ENCODE results near the gene KIAA0040.

Gene KIAA0040

DNA sequence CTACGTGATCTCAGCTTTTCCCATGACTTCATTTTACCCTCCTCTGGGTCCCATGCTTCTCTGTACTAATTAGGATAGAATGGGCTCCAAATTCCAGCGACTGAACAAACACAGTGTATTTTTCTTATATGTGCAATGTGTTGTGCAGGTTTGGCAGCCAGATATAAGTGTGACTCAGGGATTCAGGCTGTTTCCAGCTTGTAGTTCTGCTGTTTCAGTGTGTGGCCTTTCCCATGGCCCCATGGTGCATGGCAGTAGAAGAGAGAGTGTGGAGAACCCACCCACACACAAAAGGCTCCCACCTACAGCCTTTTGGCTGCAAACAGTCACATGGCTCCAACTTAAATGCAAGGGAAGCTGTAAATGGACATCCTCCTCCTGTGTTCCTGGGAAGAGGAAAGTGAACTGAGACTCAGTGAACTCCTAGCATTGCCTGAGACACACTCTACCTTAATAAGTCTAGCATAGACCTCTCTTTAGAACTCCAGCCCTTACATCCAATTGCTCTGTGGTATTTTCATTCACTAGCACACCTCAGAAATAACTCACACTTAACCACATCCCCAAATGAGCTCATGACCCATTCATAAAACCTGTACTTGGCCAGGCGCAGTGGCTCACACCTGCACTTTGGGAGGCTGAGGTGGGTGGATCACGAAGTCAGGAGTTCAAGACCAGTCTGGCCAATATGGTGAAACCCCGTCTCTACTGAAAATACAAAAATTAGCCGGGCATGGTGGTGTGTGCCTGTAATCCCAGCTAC, 58.7 kb downstream of the KIAA0040 start:
- Histone ChIP-seq H3K27ac (ENCODE audit: low read depth, low read length) (no peak overlapping the region), H3K27me3 (ENCODE audit: insufficient read depth, low read length) (no peaks in the 10 kb centered on the region), H3K4me3 (ENCODE audit: low read length) (no peak overlapping the region), H3K9me3 (ENCODE audit: insufficient read depth, low read depth, low read length) (no peaks in the 10 kb centered on the region), H3K4me1 (ENCODE audit: insufficient read depth, low read length) (peaks cover 32% of the 10 kb centered on the region), H3K9ac (ENCODE audit: low read depth, low read length) (no peak overlapping the region), H3K36me3 (ENCODE audit: insufficient read depth, low read length) (no peaks in the 10 kb centered on the region)
- 93% methylated on average over 6 of the region's 6 CpGs for WGBS

DNA sequence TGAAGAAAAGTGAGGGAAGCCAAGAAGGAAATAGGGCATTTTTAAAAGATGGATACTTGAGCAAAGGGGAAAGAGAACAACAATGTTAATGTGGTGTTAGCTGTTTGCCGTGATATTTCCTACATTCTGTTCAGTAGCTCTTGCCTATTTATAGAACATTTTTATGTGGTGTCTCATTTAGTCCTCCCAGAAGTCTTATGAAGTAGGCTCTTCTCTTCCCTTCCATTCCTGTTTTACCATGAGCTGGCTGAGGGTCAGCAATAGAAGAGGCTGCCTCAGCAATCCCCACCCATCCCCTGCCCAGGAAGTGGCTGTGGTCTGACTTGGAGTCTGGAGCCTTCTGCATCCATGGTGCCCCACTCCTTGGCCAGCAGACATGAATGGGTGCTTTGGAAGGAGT, 60.1 kb downstream of the KIAA0040 start:
- H3K4me3 ChIP-seq (ENCODE audit: low read length) = no peak overlapping the region
- no peaks in the 10 kb centered on the region for H3K27me3 ChIP-seq (ENCODE audit: insufficient read depth, low read length)
- no peak overlapping the region for H3K27ac ChIP-seq (ENCODE audit: low read depth, low read length)
- H3K9ac ChIP-seq (ENCODE audit: low read depth, low read length) = no peak overlapping the region
- no peaks in the 10 kb centered on the region for H3K9me3 ChIP-seq (ENCODE audit: insufficient read depth, low read depth, low read length)
- peaks cover 34% of the 10 kb centered on the region for H3K4me1 ChIP-seq (ENCODE audit: insufficient read depth, low read length)
- WGBS = 89% methylated on average over 1 of the region's 1 CpG
- no peaks in the 10 kb centered on the region for H3K36me3 ChIP-seq (ENCODE audit: insufficient read depth, low read length)

DNA sequence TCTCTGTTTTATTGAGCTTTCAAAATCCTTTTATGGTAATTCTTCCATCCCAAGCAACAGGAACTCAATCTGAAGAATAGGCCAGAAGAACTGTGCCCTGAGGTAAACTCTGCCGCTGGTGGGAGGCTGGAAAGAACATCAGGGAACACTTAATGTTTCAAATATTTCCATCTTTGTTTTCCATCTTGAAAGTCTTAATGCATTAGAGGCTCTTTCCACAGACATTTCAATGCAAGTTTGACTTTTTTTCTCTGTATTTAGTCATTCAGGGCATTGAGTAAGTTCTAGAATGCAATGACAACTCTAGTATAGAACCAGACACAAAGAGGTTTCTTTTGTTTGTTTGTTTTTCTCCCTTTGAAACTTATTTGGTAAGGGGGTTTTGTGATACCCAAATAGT, 61.5 kb downstream of the KIAA0040 start:
- Histone ChIP-seq H3K9me3 (ENCODE audit: insufficient read depth, low read depth, low read length) (no peaks in the 10 kb centered on the region), H3K9ac (ENCODE audit: low read depth, low read length) (no peak overlapping the region), H3K27me3 (ENCODE audit: insufficient read depth, low read length) (no peaks in the 10 kb centered on the region), H3K36me3 (ENCODE audit: insufficient read depth, low read length) (no peaks in the 10 kb centered on the region), H3K27ac (ENCODE audit: low read depth, low read length) (peak overlapping the region; percentile 94), H3K4me1 (ENCODE audit: insufficient read depth, low read length) (peaks cover 34% of the 10 kb centered on the region), H3K4me3 (ENCODE audit: low read length) (no peak overlapping the region)
- WGBS = 70% methylated on average over 1 of the region's 1 CpG

DNA sequence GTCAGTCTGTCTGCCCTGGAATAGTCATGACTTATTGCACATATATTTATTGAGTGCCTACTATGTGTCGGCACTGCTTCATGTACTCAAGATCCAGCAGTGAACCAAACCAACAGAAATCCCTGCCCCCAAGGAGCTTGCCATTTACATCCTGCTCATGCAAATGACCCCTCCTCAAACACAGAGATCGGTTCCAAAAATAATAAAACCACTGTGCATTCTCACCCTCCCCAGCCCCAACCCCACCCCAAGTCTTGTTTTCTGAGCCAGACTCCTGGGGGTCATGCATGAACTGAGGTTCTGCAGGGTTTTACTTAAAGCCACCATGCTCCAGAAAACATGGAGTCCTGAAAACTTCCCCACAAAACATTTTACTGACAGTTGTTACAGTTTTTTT, 61.9 kb downstream of the KIAA0040 start:
- Histone ChIP-seq H3K4me1 (ENCODE audit: insufficient read depth, low read length) (peaks cover 34% of the 10 kb centered on the region), H3K9ac (ENCODE audit: low read depth, low read length) (peak overlapping the region; percentile 7; the same call in 1 of the 2 replicates), H3K9me3 (ENCODE audit: insufficient read depth, low read depth, low read length) (no peaks in the 10 kb centered on the region), H3K27me3 (ENCODE audit: insufficient read depth, low read length) (no peaks in the 10 kb centered on the region), H3K4me3 (ENCODE audit: low read length) (no peak overlapping the region), H3K36me3 (ENCODE audit: insufficient read depth, low read length) (no peaks in the 10 kb centered on the region), H3K27ac (ENCODE audit: low read depth, low read length) (peak overlapping the region; percentile 94)
- 78% methylated on average over 2 of the region's 2 CpGs for WGBS

DNA sequence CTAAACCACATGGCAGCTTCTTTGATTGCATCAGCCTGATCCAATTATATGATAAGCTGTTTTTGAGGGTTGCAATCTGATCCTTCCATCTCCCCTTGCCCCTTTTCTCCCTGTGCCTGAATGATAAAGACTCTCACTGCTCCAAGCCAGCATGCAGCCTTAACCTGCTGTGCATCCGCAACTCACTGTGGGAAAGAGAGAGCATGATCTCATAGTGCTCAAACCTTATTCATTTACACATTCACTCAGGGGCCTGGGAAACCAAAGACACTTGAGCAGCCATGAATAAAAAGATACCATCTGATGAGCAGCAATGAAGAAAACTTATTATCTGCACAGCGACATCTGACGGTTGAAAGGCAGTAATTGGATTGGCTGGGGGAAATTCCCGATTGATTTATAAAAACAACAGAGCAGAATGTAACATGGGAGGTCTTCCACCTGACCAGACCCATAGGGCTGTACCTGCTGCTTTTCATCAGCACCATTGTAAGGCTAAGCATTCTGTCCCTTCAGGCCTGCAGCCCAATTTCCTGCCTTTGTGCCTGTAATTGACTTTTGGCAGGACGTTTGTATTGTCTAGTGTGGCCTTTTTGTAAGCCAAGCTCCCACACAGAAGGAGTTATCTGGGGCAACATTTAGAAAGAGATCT, 62.5 kb downstream of the KIAA0040 start:
- no peaks in the 10 kb centered on the region for H3K9me3 ChIP-seq (ENCODE audit: insufficient read depth, low read depth, low read length)
- WGBS = 30% methylated on average over 5 of the region's 5 CpGs
- H3K36me3 ChIP-seq (ENCODE audit: insufficient read depth, low read length) = no peaks in the 10 kb centered on the region
- H3K27ac ChIP-seq (ENCODE audit: low read depth, low read length) = peak overlapping the region; percentile 94
- peak overlapping the region; percentile 42; the same call in 1 of the 2 replicates for H3K9ac ChIP-seq (ENCODE audit: low read depth, low read length)
- H3K4me1 ChIP-seq (ENCODE audit: insufficient read depth, low read length) = peaks cover 34% of the 10 kb centered on the region
- H3K27me3 ChIP-seq (ENCODE audit: insufficient read depth, low read length) = no peaks in the 10 kb centered on the region
- H3K4me3 ChIP-seq (ENCODE audit: low read length) = no peak overlapping the region

DNA sequence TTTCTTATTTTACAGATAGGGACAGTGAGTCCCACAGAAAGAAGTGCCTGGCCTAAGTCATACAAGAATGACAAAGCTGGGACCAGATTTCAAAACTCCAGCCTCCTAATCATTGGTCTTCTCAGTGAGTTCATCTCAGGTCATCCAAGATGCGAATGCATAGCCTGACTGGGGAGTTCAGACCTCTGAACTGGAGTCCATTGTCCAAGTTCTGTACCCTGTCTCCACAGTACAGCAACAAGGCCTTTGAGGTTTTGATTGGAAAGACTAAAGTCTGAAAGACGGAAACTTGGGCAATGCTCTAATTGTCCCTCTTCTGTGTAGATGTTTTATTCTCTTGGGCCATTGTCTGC, 63.0 kb downstream of the KIAA0040 start:
- Histone ChIP-seq H3K27ac (ENCODE audit: low read depth, low read length) (peak overlapping the region; percentile 94), H3K4me3 (ENCODE audit: low read length) (no peak overlapping the region), H3K27me3 (ENCODE audit: insufficient read depth, low read length) (no peaks in the 10 kb centered on the region), H3K36me3 (ENCODE audit: insufficient read depth, low read length) (no peaks in the 10 kb centered on the region), H3K4me1 (ENCODE audit: insufficient read depth, low read length) (peaks cover 34% of the 10 kb centered on the region), H3K9me3 (ENCODE audit: insufficient read depth, low read depth, low read length) (no peaks in the 10 kb centered on the region), H3K9ac (ENCODE audit: low read depth, low read length) (peak overlapping the region; percentile 42; the same call in 1 of the 2 replicates)
- WGBS = 80% methylated on average over 2 of the region's 2 CpGs

DNA sequence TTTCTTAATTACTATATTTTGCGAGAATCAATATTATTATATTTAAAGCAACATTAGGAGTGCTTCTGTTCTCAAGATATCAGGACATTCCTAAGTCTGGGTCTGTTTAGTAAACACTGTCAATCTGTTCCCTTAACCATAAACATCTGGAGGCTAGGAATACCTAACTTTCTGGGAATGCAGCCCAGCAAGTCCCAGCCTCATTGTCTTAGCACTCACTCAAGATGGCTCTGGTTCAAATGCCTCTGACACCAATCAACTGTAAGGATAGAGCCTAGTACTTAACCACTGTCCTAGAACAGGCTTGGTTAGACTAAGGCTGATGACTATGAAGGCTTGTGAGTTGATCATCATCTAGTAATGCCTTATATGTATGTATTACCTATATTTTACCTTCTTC, 63.4 kb downstream of the KIAA0040 start:
- Histone ChIP-seq H3K27me3 (ENCODE audit: insufficient read depth, low read length) (no peaks in the 10 kb centered on the region), H3K9me3 (ENCODE audit: insufficient read depth, low read depth, low read length) (no peaks in the 10 kb centered on the region), H3K9ac (ENCODE audit: low read depth, low read length) (0 out of 2 replicates have a peak overlapping the region, but pooled peaks have one; percentile 42), H3K4me3 (ENCODE audit: low read length) (no peak overlapping the region), H3K27ac (ENCODE audit: low read depth, low read length) (peak overlapping the region; percentile 94), H3K36me3 (ENCODE audit: insufficient read depth, low read length) (no peaks in the 10 kb centered on the region), H3K4me1 (ENCODE audit: insufficient read depth, low read length) (peaks cover 34% of the 10 kb centered on the region)
- no CpG with 5 or more reads among the region's 1 CpG for WGBS

DNA sequence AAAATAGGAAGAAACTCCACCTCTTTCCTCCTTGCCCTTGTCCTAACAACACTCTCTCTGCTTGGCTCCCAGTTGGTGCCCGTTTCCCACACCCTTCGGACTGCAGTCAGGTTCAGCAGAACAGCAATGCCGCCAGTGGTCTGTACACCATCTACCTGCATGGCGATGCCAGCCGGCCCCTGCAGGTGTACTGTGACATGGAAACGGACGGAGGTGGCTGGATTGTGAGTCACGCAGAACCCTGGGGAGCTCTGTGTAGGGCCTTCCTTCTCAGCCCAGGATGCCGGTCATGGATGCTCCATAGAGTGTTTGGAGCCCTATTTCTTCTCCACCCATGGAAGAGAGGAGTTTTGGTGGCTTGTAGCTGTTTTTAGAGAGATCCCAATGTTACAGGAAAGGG, 64.1 kb downstream of the KIAA0040 start:
- Histone ChIP-seq H3K27ac (ENCODE audit: low read depth, low read length) (no peak overlapping the region), H3K9me3 (ENCODE audit: insufficient read depth, low read depth, low read length) (no peaks in the 10 kb centered on the region), H3K27me3 (ENCODE audit: insufficient read depth, low read length) (no peaks in the 10 kb centered on the region), H3K4me1 (ENCODE audit: insufficient read depth, low read length) (peaks cover 34% of the 10 kb centered on the region), H3K9ac (ENCODE audit: low read depth, low read length) (no peak overlapping the region), H3K36me3 (ENCODE audit: insufficient read depth, low read length) (no peaks in the 10 kb centered on the region), H3K4me3 (ENCODE audit: low read length) (no peak overlapping the region)
- 89% methylated on average over 9 of the region's 9 CpGs for WGBS

DNA sequence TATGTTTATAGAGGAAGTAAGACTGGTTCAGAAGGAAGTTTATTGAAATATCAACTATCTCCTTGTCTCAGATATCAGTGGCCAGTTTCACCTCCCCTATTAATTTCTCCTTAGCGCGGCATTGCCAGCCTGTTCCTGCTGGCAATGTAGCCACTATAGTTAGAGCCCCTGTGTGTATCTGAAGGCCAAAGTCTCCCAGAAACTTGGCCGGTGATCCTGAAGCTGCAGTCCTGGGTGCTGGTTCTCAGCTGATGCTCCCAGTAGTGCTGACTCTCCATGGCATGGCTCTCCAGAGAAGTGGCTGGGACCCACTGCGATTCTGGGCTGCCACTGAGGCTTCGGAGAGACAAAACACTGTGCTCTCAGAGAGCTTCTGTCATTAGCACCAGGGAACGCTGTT, 65.0 kb downstream of the KIAA0040 start:
- no peaks in the 10 kb centered on the region for H3K36me3 ChIP-seq (ENCODE audit: insufficient read depth, low read length)
- no peak overlapping the region for H3K9ac ChIP-seq (ENCODE audit: low read depth, low read length)
- H3K9me3 ChIP-seq (ENCODE audit: insufficient read depth, low read depth, low read length) = no peaks in the 10 kb centered on the region
- no peaks in the 10 kb centered on the region for H3K27me3 ChIP-seq (ENCODE audit: insufficient read depth, low read length)
- 88% methylated on average over 6 of the region's 6 CpGs for WGBS
- H3K4me3 ChIP-seq (ENCODE audit: low read length) = no peak overlapping the region
- H3K27ac ChIP-seq (ENCODE audit: low read depth, low read length) = no peak overlapping the region
- peaks cover 34% of the 10 kb centered on the region for H3K4me1 ChIP-seq (ENCODE audit: insufficient read depth, low read length)

DNA sequence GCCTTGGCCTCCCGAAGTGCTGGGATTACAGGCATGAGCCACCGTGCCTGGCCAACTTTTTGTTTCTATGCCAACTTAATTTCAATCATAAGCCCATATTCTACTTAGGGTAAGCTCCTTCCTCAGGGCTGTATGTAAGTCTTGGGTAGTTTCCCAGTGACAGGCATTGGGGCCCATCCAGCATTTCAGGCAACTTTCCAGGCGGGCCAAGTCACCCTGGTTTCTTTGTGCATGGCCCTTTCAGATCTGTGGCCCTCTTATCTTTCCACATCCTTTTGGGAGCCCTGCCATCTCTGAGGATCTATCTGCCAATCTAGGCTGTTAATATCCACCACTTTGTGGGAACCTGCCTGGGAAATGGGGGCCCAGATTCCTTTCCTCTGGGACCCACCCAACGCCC, 66.2 kb downstream of the KIAA0040 start:
- Histone ChIP-seq H3K27me3 (ENCODE audit: insufficient read depth, low read length) (no peaks in the 10 kb centered on the region), H3K27ac (ENCODE audit: low read depth, low read length) (no peak overlapping the region), H3K4me3 (ENCODE audit: low read length) (no peak overlapping the region), H3K36me3 (ENCODE audit: insufficient read depth, low read length) (no peaks in the 10 kb centered on the region), H3K9me3 (ENCODE audit: insufficient read depth, low read depth, low read length) (no peaks in the 10 kb centered on the region), H3K4me1 (ENCODE audit: insufficient read depth, low read length) (peaks cover 25% of the 10 kb centered on the region), H3K9ac (ENCODE audit: low read depth, low read length) (no peak overlapping the region)
- WGBS = 96% methylated on average over 4 of the region's 4 CpGs

DNA sequence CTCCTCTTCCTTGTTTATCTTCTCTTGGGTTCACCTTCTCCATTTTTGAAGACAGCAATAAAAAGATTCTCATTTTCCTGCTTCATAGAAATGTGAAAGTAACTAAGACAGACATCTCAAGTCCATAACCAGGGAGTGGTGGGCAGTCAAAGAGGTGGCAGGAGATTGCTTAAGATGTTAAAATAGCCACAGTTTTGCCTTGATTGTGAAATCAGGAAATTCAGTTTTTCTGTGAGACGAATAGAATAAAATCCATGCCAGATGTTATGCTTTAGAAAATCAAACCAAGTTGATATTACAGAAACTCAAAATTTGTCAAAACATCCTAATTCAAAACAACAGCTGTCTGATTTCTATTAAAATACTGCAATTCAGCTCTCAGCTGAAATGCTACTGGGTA, 67.7 kb downstream of the KIAA0040 start:
- WGBS = 90% methylated on average over 1 of the region's 1 CpG
- no peak overlapping the region for H3K27ac ChIP-seq (ENCODE audit: low read depth, low read length)
- H3K9ac ChIP-seq (ENCODE audit: low read depth, low read length) = no peak overlapping the region
- H3K4me3 ChIP-seq (ENCODE audit: low read length) = no peak overlapping the region
- no peaks in the 10 kb centered on the region for H3K36me3 ChIP-seq (ENCODE audit: insufficient read depth, low read length)
- no peaks in the 10 kb centered on the region for H3K27me3 ChIP-seq (ENCODE audit: insufficient read depth, low read length)
- no peaks in the 10 kb centered on the region for H3K9me3 ChIP-seq (ENCODE audit: insufficient read depth, low read depth, low read length)
- peaks cover 12% of the 10 kb centered on the region for H3K4me1 ChIP-seq (ENCODE audit: insufficient read depth, low read length)

All from HUES64 (cell line).